HG03432 (cell line): ENCODE results near the gene EZH2.

ENCODE experiments used
- ATAC-seq: cut with Tn5 transposase; IDR thresholded peaks from one replicate; pipeline ENCODE4 v1.9.1; 2021; ENCODE audit warnings: mild to moderate bottlenecking, moderate library complexity; ENCODE audit not compliant: unreplicated experiment

Gene EZH2

DNA sequence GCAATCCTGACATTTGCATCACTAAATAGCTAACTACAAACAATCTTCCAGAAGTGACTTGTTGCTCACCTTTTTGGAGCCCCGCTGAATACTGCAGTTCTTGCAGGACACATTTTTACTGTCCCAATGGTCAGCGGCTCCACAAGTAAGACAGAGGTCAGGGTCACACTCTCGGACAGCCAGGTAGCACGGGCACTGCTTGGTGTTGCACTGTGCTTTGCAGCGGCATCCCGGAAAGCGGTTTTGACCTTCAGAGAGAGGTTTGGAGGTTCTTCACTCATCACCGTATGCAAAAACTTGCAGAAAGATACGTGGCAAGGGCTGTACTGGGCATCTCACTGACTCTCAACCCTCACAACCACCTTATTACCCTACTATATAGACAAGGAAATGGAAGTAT, 70.2 kb downstream of the EZH2 start:
- ATAC-seq: no peak

DNA sequence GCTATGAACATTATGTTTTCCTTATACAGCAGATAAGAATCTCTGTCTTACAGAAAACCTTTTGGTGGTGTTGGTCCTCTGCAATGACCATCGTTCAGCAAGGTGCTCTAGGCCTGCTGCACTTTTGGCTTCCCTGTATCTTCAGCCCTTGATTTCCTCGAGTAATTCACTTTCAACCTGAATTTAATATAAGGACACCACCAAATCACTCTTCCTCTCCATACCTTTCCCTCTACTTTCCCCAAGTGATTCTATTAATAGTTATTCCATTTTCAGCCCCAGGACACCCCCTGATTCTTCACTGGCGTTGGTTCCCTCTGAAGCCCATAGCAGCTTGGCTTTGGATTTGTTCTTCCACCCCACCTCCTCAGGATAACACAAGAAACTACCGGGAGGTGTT, 72.2 kb downstream of the EZH2 start:
- ATAC-seq: no peak

DNA sequence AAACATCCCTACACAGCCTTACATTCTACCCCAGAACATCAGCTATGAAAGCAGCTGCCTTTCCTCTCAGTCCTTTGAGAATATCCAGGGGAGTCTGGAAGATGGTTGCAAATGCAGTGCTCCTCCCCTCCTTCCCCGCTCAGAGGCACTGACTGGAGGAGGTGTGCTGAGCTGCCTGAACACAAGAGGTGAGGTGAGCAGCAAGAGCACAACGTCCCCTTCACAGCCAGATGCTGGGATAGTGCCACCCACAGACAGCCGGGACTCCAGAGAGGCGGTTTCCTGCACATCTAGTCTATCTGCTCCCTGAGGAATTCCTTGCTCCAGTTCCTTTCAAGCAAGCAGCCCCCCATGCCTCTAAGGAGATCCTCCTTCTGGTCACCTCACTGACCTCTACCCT, 74.2 kb downstream of the EZH2 start:
- ATAC-seq: no peak

DNA sequence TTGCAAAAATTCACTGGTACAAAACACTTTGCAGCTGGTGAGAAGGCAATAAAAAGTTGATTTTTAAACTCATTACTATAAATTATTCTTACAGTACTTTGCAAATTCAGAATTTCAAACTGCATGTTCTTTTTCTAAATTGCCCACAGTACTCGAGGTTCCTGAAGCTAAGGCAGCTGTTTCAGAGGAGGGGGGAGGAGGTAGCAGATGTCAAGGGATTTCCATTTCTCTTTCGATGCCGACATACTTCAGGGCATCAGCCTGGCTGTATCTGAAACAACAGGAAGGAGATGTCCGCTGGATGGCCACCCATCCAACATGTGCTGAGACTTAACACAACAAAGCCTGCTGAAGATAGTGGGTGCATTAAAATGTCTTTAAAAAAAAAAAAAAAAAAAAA, 76.7 kb downstream of the EZH2 start:
- no peak for ATAC-seq

DNA sequence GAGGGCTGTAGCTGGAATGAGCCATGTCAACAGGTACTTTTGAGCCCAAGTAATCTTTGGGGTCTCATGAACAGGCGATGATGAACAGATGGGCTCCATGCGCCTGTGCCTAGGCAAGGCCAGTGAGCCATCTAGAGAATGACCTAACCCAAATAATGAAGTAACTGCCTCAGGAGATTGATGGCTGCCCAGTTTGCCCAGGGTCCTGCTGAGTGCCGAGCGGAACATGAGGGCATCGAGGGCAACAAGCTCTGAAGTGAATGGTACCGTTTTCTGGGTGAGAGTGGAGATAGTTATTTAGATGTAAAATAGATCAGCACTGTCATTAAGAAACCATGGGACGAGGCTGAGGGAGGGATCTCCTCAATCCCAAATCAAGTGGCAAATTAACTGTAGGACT, 77.9 kb downstream of the EZH2 start:
- no peak for ATAC-seq

DNA sequence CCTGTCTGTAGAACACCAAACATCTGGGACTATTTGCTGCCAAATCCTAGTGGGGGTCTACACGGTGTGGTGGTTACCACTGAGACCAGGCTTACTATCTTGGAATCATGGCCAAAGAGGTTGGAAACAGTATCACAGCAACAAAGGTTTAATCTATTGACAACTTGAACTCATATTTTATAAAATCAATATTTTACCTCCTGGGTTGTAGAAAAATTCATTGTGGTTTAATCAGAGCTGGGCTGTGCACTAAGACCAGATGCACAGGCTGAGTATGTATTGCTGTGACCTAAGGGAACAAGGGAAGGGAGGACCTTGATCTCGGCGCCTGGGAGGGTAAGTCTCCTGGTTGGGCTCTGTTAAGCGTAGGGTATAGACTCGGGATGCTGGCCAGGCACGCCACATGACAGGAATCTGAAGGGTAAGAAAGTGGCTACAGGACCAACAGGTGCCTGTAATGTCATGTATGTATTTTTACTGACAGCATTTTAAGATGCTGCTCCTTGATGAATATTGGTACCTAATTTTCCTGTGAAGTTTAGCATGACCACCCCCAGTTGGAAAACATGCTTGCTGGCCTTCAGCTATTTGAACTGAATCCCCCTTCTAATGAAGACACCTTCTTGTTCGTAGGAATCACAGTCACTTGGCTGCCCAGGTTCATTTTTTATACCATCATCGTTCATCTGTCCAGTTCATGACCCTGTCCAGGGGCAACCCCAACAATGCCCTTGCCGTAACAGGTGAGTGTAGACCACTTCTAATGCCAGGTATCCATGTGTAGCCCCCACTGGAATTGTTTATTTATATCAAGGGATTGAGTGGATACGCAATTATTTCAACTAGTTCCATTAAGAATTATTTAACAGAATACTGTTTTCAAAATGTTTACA, 79.5 kb downstream of the EZH2 start:
- no peak for ATAC-seq

DNA sequence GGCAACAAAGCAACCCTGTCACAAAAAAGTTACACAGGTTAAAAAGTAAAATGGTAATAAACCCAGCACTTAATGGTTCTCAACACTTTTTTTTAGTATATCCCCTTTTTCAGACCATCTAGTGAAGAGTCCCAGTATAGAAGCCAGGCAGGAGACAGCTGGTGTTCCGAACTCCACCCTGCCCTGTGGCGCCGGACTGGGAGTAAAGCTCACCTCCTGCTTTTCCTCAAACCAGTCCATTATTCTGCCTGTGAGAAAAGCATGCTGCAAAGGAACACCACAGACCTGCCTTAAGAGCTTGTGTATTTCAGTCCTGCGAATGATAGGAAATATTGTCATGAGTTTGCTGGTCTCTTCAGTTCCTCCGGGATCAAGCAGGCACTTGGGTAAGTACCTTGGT, 81.0 kb downstream of the EZH2 start:
- ATAC-seq: no peak

DNA sequence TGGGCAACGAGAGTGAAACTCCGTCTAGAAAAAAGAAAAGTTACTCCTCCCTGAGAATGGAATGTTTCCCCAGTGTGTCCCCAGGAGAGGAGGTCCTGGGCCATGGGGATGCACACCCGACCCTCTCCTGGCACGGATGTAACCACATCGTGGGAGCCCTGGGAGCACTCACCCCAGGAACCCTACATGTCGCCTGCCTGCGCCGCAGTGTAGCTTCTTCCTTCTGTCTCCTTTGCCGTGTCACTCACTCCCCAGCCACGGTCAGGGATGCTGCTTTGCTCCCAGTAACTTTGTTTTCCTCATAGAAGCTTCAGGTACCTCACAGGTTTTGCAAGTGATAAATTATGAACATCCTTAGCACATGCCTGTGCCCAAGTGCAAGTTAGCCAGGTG, 82.0 kb downstream of the EZH2 start:
- ATAC-seq: no peak

DNA sequence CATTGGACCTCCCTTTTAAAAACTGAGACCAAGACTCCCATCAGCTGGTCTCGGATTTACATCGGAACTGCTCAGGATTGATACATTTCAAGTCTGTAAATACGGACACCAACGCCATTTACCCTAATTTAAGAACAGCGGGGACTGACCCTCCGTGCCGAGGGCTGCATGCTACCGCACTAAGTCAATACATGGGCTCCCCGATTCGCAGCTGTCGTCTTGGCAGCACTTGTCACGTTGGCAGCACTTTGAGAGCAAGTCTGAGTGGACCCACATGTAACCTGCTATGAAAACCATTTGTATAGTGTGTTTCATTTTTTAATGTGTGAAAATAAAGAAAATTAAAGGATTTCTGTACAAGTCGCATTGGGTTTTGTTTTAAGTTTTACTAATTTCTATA, 83.4 kb downstream of the EZH2 start:
- ATAC-seq: no peak

DNA sequence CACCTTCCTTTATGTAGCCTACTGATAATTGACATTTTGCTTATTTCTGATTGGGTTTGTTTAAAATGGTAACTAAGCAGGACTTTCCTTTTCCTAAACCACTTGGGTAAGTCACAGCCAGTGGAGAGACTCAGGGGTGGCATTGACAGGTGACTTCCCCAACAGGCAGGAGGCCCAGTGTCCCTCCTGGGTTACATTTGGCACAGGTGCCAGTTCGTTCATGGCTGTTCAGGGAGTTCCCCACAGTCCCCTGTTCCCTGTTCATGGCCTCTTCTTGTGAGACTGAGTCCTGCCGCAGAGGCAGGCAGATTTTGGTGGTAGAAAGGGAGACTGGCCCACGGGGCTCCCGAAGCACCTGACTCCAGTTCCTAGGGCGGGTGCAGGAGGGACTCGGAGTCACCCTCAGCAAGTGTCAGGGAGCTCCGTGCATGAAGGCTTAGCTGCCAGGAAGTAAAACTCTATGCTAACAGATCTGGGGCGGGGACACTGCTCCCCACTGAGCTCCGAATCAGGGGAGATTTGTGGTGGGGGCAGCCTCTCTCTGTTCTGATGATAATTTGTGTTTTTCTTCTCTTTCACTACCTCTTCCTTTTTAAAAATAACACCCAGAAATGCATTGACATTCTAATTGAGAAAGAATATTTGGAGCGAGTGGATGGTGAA, 84.1 kb downstream of the EZH2 start:
- no peak for ATAC-seq

DNA sequence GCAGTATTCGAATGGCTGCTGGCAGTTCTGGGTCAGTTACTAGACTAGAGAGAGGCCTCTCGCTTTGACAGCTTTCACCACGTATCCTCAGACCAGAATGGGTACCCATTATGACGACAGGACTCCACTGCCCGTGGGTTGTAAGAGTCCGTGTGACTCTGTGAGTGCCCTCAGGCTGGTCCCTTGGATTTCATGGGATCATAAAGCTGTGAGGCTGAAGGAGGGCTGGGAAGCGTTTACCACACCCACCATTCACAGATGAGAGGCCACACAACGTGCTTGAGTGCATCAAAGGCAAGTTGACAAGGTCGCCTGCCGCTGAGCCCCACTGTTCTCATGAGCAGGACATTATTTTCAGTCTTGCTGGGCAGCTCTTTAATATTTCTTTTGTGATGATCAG, 87.2 kb downstream of the EZH2 start:
- no peak for ATAC-seq

DNA sequence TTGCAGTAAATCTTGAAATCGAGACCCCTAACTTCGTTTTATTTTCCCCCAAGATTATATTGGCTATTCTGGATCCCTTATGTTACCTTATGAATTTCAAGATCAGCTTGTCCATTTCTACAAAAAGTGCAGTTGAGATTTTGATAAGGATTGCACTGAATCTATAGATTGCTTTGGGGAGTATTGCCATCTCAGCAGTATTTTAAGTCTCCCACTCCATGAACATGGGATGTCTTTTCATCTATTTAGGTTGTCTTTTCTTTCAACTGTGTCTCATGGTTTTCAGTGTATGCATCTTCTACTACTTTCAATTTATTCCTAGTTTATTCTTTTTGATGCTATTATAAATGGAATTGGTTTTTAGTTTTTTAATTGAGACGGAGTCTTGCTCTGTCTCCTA, 89.6 kb downstream of the EZH2 start:
- no peak for ATAC-seq

DNA sequence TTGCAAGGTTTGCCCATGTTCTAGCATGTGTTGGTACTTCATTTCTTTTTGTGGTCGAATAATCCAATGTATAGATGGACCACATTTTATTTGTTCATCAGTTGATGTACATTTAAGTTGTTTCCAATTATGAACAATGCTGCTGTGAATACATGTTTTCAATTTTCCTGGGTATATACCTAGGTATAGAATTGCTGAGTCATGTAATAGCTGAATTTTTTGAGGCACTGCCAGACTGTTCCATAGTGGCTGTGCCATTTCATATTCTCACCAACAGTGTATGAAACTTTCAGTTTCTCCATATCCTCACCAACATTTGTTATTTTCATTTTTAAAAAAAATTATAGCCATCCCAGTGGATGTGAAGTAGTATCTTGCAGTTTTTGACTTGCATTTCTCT, 90.5 kb downstream of the EZH2 start:
- ATAC-seq: no peak

DNA sequence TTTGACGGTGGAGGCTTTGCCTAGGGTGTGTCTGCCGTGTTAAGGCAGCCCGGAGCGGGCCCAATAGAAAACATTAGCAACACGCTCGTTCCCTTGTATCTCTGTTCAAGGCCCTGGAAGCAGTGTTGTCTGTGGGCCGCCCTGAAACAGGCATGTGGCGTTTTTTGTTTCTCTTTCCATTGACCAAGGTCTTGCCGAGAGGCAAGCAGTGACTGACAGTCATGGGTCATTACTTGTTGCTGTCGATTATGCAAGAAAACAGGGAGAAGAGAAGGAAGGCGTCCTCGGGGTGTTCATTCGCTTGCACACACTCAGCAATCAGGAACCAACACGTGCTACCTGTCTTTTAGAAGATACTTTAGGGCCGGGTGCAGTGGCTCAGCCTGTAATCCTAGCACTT, 92.5 kb downstream of the EZH2 start:
- ATAC-seq: no peak

DNA sequence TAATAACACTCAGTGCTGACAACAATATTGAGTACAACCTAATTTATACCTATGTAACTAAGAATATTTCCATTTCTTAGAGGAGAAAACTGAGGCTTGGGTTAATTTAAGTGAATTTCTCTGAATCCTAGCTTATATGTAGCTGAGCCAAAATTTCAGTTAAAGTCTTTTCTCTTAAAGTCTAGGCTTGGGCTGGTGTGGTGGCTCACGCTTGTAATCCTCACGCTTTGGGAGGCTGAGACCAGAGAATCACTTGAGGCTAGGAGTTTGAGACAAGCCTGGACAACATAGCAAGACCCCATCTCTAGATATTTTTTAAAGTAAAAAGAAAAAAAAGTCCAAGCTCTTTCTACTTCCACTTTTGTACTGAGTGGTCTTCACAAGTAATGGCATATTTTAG, 93.2 kb downstream of the EZH2 start:
- ATAC-seq: no peak

DNA sequence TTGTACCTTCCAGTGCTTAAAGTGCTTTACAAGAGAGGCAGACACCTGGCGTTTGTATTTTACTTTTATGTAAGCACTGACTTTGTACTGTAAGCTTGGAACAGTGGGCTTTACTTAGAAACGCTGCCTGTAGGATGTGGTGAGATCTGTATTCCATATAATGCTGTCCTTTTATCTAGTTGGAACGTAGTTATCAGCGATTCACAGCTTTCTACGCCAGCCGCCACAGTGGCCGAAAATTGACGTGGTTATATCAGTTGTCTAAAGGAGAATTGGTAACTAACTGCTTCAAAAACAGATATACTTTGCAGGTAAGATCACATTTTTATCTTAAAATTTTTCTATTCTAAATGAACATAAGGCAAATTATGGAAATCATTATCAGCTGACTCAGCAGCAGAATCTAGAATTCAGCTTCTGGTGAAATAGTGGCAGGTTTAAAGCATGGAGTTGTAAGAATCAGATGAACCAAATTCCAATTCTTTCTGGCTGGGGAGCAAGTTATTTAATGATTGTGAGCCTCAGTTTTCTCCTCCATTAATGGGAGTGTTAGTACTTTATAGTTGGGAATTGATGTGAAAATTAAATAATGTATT, 93.9 kb downstream of the EZH2 start:
- no peak for ATAC-seq

DNA sequence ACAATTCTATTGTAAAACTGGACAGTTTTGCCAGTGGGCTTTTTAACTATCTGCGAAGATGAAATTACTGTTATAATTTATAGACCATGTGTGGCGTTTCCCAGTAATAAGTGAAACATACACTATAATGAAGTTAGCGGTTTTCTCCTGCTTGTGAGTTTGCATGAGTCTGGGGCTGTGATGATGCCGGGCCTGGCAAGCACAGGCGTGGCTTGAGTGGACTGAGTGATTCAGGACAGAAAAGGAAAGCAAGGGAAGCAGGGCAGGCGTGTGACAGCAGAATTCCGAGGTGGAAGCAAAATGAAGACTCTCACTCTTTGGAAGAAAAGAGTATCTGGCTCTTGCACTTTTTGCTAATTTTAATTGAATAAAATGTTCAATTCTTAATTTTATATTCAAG, 94.9 kb downstream of the EZH2 start:
- no peak for ATAC-seq

DNA sequence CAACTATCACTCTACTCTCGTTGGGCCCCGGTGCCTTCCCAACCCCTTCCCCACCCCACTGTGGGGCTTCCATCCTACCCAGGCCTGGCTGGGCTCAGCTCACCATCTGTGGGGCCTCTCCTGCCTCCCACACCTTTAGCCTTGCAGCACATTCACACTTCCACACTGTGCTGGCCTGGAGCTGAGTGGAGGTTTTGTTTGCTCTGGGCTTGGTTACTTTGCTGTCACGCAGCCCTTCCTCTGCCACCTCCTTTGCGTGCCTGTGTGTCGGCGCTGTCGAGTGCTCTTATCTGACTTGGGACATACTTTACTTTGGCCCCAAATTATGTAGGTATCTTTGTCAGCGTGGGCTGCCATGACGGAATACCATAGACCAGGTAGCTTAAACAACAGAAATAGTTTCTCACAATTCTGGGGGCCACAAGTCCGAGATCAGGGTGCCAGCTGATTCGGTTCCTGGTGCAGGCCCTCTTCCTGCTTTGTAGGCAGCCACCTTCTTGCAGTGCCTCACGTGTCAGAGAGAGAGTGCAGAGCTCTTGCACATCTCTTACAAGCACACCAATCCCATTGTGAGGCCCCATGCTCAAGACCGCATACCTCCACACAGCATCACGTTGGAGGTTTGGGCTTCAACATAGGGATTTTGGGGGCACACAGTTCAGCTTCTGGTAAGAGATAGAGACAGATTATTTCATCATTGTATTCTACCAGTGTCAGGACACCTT, 96.4 kb downstream of the EZH2 start:
- no peak for ATAC-seq

DNA sequence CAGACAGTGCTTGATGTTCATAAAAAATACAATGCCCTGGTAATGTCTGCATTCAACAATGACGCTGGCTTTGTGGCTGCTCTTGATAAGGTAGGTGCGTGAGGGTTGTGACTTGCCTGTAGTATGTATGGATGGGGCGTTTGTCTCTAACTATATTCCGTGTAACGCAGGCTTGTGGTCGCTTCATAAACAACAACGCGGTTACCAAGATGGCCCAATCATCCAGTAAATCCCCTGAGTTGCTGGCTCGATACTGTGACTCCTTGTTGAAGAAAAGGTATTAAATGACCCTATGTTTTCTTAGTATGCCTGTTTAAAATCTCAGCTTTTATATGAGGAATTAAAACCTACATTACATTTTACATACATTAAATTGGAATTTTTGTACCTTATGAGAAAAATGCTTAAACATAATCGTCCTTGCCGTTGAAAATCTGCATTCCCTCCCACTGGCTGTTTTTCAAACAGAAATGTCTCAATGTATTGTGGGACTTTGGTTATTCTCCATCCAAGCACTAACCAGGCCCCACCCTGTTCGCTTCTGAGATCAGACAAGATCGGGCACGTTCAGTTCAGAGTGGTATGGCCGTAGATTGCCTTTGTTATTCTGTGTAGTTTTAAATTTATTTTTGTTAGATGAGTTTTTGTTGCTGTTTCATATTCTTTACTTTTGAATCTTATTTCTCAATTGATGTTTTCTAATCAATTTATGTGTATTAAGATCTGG, 100.1 kb downstream of the EZH2 start:
- no peak for ATAC-seq

DNA sequence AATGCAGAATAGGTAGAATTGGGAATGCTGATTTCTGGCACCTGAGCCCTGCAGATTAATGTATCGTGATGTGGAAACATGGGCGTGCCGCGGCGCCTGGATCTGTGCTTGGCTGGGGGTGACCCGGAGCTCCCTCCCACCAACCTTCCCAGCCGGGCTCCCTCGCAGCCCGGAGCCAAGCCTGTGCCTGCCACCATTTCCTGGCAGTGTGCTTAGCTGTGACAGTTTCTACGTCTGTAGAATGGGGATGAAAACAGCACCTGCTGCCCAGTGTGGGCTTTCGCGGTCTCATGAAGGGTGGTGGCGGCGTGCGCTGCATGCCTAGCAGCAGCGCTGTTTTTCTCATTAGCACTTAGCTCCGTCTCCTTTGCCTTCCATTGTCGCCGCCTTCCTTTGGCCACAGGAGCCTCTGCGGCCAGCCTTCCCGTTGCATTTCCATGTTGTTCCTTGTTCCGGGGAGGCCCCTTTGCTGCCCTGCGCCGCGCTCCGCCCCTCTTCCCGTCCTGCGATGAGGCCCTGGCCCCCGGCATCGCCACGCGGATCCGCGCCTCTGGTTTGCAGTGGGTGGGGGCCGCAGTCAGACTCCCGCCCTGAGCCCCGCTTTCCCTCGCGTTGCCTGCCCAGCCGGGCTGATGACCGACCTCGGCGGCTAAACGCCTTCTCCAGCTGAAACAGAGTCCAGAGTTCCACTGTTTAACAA, 101.2 kb downstream of the EZH2 start:
- no peak for ATAC-seq
